Inflammatory macrophage treated with lipopolysaccharide for 1 hour (primary cell): Measurements from ENCODE around the gene PPIL1.

Experiments used
- DNase-seq, 2 donors: peaks; one replicate each; pipeline ENCODE4 v3.0.0-alpha.2; 2020 to 2022

Gene PPIL1

GRCh38 chr6:36833182-36833789 is 41.3 kb downstream of the PPIL1 start:
- no peak for DNase-seq

GRCh38 chr6:36832313-36832712 is 42.3 kb downstream of the PPIL1 start:
- DNase-seq = no peak

GRCh38 chr6:36830577-36830976 is 44.0 kb downstream of the PPIL1 start:
- DNase-seq = no peak

- no peak for DNase-seq
These were observed 44.6 kb downstream of the PPIL1 start for GRCh38 chr6:36829919-36830544.

GRCh38 chr6:36827261-36828079 is 47.1 kb downstream of the PPIL1 start:
- DNase-seq = peak; percentile 57 to 68

GRCh38 chr6:36826520-36827227 is 47.9 kb downstream of the PPIL1 start:
- DNase-seq = no peak

GRCh38 chr6:36825994-36826393 is 48.6 kb downstream of the PPIL1 start:
- no peak for DNase-seq

GRCh38 chr6:36825452-36825851 is 49.2 kb downstream of the PPIL1 start:
- no peak for DNase-seq

GRCh38 chr6:36824253-36824652 is 50.4 kb downstream of the PPIL1 start:
- no peak for DNase-seq

- no peak for DNase-seq
These were observed 51.0 kb downstream of the PPIL1 start for GRCh38 chr6:36823421-36824096.

GRCh38 chr6:36822506-36823269 is 51.9 kb downstream of the PPIL1 start:
- no peak for DNase-seq

GRCh38 chr6:36821581-36822335 is 52.8 kb downstream of the PPIL1 start:
- no peak for DNase-seq

GRCh38 chr6:36820700-36821580 is 53.7 kb downstream of the PPIL1 start:
- peak; percentile 27 to 67 for DNase-seq

- no peak for DNase-seq
These were observed 55.8 kb downstream of the PPIL1 start for GRCh38 chr6:36818756-36819155.

GRCh38 chr6:36817847-36818246 is 56.8 kb downstream of the PPIL1 start:
- no peak for DNase-seq

GRCh38 chr6:36817176-36817817 is 57.3 kb downstream of the PPIL1 start:
- no peak for DNase-seq

GRCh38 chr6:36815962-36816735 is 58.5 kb downstream of the PPIL1 start:
- no peak for DNase-seq

- no peak for DNase-seq
These were observed 60.4 kb downstream of the PPIL1 start for GRCh38 chr6:36814249-36814648.

GRCh38 chr6:36813526-36813925 is 61.1 kb downstream of the PPIL1 start:
- no peak for DNase-seq
